K562 (cell line): ENCODE results near the gene S100A3.

ENCODE experiments used
- EZH2 ChIP-seq: IDR thresholded peaks from 2 replicates; pipeline ENCODE4 v1.6.1; 2012; ENCODE audit warnings: low read depth, mild to moderate bottlenecking, inconsistent platforms, low read length, borderline replicate concordance
- HDAC1 ChIP-seq, 2 experiments: fragments of 450-650 bp; IDR thresholded peaks; 2 replicates each; pipeline ENCODE4 v1.6.1; 2016 to 2017; ENCODE audit warnings: inconsistent platforms in 1 of 2, mild to moderate bottlenecking in 1 of 2, moderate library complexity in 1 of 2
- HMGN3 ChIP-seq: IDR thresholded peaks from 2 replicates; pipeline ENCODE4 v1.6.1; 2011; ENCODE audit warnings: borderline replicate concordance, low read depth, mild to moderate bottlenecking, mixed read lengths, low read length; ENCODE audit not compliant: insufficient read length; ENCODE audit errors: extremely low read depth
- NCOA2 ChIP-seq, 2 experiments: fragments of 450-650 bp; IDR thresholded peaks; 2 replicates each; pipeline ENCODE4 v1.6.1; 2018; ENCODE audit warnings: mild to moderate bottlenecking in 2 of 2, moderate library complexity in 1 of 2; ENCODE audit not compliant: partially characterized antibody in 2 of 2
- NUFIP1 ChIP-seq: fragments of 450-650 bp; IDR thresholded peaks from 2 replicates; pipeline ENCODE4 v1.6.1; 2018; ENCODE audit not compliant: partially characterized antibody
- POLR2A ChIP-seq: fragments of 450-650 bp; conservative IDR thresholded peaks from 2 replicates; pipeline ENCODE4 v1.6.1; 2016
- PRMT5 ChIP-seq: sonication (generic); formaldehyde crosslinking; IDR thresholded peaks from 2 replicates; pipeline ENCODE4 v1.5.0; 2020; ENCODE audit warnings: missing genetic modification reagents
- ZNF253 ChIP-seq: fragments of 250-450 bp; sonication (Bioruptor Pico); conservative IDR thresholded peaks from 2 replicates; pipeline ENCODE4 v1.6.1; 2021; ENCODE audit warnings: mild to moderate bottlenecking
- ZNF79 ChIP-seq: fragments of 250-450 bp; sonication (Bioruptor Pico); IDR thresholded peaks from 2 replicates; pipeline ENCODE4 v1.4.0; 2020; ENCODE audit warnings: low read depth, mild to moderate bottlenecking, moderate library complexity
- TF ChIP-seq, protein P1 (sequence below): sonication (generic); formaldehyde crosslinking; IDR thresholded peaks from 2 replicates; pipeline ENCODE4 v1.8.1; 2023; ENCODE audit warnings: mild to moderate bottlenecking, missing genetic modification reagents
- TF ChIP-seq, protein P2 (sequence below): fragments of 450-650 bp; IDR thresholded peaks from 2 replicates; pipeline ENCODE4 v1.6.1; 2016; ENCODE audit warnings: low read depth
- TF ChIP-seq, protein P3 (sequence below), 3 experiments: IDR thresholded peaks in 2 of 3; conservative IDR thresholded peaks in 1 of 3; 2 replicates each; pipeline ENCODE4 v1.5.1; 2011 to 2012; ENCODE audit warnings: low read length in 3 of 3, mild to moderate bottlenecking in 3 of 3, control low read depth in 2 of 3, improper control_type of control experiment in 1 of 3, inconsistent platforms in 1 of 3, low read depth in 1 of 3, mixed read lengths in 1 of 3, moderate library complexity in 1 of 3; ENCODE audit not compliant: insufficient read depth in 2 of 3
- TF ChIP-seq, protein P4 (sequence below): fragments of 250-450 bp; sonication (Bioruptor Pico); IDR thresholded peaks from 2 replicates; pipeline ENCODE4 v1.8.0; 2021; ENCODE audit warnings: moderate library complexity, mild to moderate bottlenecking, inconsistent platforms
- TF ChIP-seq, protein P5 (sequence below), 2 experiments: fragments of 450-650 bp; conservative IDR thresholded peaks; 2 replicates each; pipeline ENCODE4 v1.6.1; 2017; ENCODE audit warnings: mild to moderate bottlenecking in 2 of 2, moderate library complexity in 2 of 2

DNA sequence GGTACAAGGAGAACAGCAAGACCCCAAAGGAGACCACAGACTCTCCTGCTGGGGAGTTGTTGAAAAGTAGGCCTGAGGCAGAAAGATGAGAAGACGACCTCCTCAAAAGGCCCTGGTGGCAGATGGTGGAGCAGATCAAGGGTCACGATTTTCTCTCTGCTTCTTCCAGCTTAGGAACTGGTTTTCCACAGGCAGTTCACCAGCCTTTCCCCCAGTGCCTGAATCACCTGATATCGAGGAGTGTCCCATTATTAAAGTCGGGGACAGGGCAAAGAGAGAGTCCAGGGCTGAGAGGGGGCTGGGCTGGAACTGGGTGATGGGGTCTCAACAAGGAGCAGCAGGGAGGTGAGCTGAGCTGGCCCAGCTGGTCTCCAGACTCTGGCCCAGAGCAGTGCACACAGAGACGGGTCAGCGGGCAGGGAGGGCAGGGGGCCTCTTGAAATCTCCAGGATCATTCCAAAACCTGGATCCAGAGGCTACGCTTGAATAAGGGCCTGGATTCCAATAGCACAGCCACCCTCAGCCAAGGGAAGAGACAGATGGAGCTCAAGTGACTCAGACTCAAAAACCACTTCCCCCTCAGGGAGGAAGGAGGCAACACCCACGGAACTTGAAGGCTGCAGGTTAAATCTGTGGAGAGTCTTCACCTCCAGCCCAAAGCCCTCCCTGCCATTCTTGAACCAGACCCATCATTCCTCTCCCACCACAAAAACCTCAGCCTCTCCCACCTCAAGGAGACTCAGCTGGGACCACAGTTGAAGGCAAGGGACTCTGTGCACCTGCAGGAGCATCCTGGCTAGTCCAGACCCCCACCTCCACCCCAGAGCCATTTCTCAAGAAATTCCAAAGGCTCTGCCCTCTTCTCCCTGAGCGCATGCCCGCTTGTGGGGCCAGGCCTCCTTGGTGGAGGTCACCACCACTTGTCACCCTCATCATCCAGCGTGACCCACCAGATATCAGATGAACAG is 8.4 kb downstream of the S100A3 start, which contains the start of gene S100A5:
- TF ChIP-seq, protein P1, sequence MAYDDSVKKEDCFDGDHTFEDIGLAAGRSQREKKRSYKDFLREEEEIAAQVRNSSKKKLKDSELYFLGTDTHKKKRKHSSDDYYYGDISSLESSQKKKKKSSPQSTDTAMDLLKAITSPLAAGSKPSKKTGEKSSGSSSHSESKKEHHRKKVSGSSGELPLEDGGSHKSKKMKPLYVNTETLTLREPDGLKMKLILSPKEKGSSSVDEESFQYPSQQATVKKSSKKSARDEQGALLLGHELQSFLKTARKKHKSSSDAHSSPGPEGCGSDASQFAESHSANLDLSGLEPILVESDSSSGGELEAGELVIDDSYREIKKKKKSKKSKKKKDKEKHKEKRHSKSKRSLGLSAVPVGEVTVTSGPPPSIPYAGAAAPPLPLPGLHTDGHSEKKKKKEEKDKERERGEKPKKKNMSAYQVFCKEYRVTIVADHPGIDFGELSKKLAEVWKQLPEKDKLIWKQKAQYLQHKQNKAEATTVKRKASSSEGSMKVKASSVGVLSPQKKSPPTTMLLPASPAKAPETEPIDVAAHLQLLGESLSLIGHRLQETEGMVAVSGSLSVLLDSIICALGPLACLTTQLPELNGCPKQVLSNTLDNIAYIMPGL (CRISPR knock-in tag), result no peak
- TF ChIP-seq, protein P2, sequence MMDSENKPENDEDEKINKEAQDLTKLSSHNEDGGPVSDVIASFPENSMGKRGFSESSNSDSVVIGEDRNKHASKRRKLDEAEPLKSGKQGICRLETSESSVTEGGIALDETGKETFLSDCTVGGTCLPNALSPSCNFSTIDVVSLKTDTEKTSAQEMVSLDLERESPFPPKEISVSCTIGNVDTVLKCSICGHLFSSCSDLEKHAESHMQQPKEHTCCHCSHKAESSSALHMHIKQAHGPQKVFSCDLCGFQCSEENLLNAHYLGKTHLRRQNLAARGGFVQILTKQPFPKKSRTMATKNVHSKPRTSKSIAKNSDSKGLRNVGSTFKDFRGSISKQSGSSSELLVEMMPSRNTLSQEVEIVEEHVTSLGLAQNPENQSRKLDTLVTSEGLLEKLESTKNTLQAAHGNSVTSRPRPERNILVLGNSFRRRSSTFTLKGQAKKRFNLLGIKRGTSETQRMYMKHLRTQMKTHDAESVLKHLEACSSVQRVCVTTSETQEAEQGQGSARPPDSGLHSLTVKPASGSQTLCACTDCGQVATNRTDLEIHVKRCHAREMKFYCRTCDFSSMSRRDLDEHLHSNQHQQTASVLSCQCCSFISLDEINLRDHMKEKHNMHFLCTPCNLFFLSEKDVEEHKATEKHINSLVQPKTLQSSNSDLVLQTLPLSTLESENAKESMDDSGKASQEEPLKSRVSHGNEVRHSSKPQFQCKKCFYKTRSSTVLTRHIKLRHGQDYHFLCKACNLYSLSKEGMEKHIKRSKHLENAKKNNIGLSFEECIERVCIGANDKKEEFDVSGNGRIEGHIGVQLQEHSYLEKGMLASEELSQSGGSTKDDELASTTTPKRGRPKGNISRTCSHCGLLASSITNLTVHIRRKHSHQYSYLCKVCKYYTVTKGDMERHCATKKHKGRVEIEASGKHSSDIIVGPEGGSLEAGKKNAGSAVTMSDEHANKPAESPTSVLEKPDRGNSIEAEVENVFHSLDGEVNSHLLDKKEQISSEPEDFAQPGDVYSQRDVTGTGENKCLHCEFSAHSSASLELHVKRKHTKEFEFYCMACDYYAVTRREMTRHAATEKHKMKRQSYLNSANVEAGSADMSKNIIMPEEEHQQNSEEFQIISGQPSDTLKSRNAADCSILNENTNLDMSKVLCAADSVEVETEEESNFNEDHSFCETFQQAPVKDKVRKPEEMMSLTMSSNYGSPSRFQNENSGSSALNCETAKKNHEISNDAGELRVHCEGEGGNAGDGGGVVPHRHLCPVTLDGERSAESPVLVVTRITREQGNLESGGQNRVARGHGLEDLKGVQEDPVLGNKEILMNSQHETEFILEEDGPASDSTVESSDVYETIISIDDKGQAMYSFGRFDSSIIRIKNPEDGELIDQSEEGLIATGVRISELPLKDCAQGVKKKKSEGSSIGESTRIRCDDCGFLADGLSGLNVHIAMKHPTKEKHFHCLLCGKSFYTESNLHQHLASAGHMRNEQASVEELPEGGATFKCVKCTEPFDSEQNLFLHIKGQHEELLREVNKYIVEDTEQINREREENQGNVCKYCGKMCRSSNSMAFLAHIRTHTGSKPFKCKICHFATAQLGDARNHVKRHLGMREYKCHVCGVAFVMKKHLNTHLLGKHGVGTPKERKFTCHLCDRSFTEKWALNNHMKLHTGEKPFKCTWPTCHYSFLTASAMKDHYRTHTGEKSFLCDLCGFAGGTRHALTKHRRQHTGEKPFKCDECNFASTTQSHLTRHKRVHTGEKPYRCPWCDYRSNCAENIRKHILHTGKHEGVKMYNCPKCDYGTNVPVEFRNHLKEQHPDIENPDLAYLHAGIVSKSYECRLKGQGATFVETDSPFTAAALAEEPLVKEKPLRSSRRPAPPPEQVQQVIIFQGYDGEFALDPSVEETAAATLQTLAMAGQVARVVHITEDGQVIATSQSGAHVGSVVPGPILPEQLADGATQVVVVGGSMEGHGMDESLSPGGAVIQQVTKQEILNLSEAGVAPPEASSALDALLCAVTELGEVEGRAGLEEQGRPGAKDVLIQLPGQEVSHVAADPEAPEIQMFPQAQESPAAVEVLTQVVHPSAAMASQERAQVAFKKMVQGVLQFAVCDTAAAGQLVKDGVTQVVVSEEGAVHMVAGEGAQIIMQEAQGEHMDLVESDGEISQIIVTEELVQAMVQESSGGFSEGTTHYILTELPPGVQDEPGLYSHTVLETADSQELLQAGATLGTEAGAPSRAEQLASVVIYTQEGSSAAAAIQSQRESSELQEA, result no peak
- TF ChIP-seq ZNF253 (CRISPR knock-in tag), result no peak
- TF ChIP-seq, protein P3, sequence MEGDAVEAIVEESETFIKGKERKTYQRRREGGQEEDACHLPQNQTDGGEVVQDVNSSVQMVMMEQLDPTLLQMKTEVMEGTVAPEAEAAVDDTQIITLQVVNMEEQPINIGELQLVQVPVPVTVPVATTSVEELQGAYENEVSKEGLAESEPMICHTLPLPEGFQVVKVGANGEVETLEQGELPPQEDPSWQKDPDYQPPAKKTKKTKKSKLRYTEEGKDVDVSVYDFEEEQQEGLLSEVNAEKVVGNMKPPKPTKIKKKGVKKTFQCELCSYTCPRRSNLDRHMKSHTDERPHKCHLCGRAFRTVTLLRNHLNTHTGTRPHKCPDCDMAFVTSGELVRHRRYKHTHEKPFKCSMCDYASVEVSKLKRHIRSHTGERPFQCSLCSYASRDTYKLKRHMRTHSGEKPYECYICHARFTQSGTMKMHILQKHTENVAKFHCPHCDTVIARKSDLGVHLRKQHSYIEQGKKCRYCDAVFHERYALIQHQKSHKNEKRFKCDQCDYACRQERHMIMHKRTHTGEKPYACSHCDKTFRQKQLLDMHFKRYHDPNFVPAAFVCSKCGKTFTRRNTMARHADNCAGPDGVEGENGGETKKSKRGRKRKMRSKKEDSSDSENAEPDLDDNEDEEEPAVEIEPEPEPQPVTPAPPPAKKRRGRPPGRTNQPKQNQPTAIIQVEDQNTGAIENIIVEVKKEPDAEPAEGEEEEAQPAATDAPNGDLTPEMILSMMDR (IDR thresholded peaks at IDR 0.05 in 2 of 3, conservative IDR thresholded peaks at IDR 0.05 in 1 of 3; ENCODE audit: insufficient read depth in 2 of 3, low read depth in 1 of 3, low read length in 3 of 3), result no peak
- TF ChIP-seq ZNF79, result no peak
- TF ChIP-seq HMGN3, result no peak
- TF ChIP-seq, protein P4, sequence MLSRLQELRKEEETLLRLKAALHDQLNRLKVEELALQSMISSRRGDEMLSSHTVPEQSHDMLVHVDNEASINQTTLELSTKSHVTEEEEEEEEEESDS (CRISPR knock-in tag), result no peak
- TF ChIP-seq PRMT5 (CRISPR knock-in tag), result no peak
- no peak for TF ChIP-seq HDAC1 (IDR thresholded peaks at IDR 0.05)
- TF ChIP-seq, protein P5, sequence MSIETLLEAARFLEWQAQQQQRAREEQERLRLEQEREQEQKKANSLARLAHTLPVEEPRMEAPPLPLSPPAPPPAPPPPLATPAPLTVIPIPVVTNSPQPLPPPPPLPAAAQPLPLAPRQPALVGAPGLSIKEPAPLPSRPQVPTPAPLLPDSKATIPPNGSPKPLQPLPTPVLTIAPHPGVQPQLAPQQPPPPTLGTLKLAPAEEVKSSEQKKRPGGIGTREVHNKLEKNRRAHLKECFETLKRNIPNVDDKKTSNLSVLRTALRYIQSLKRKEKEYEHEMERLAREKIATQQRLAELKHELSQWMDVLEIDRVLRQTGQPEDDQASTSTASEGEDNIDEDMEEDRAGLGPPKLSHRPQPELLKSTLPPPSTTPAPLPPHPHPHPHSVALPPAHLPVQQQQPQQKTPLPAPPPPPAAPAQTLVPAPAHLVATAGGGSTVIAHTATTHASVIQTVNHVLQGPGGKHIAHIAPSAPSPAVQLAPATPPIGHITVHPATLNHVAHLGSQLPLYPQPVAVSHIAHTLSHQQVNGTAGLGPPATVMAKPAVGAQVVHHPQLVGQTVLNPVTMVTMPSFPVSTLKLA (conservative IDR thresholded peaks at IDR 0.05), result no peak
- TF ChIP-seq NCOA2 (IDR thresholded peaks at IDR 0.05; ENCODE audit: partially characterized antibody in 2 of 2), result no peak
- TF ChIP-seq POLR2A, result no peak
- no peak for TF ChIP-seq EZH2
- no peak for TF ChIP-seq NUFIP1
